Mucosa of stomach (tissue), 1 donor: ENCODE data around the gene NID2.

Source experiments
- H3K27me3 ChIP-seq: one replicate; pipeline ENCODE4 v1.7.0; 2013; ENCODE audit warnings: mild to moderate bottlenecking, low read length; ENCODE audit not compliant: control insufficient read depth, insufficient read depth
- H3K36me3 ChIP-seq: one replicate; pipeline ENCODE4 v1.7.0; 2013; ENCODE audit warnings: low read length; ENCODE audit not compliant: control insufficient read depth, insufficient read depth
- H3K4me1 ChIP-seq: one replicate; pipeline ENCODE4 v1.7.0; 2013; ENCODE audit warnings: mild to moderate bottlenecking, low read length; ENCODE audit not compliant: control insufficient read depth, insufficient read depth
- H3K4me3 ChIP-seq: one replicate; pipeline ENCODE4 v1.7.0; 2013; ENCODE audit warnings: low read length
- H3K9ac ChIP-seq: one replicate; pipeline ENCODE4 v1.7.0; 2013; ENCODE audit warnings: mild to moderate bottlenecking, low read length, moderate library complexity
- H3K9me3 ChIP-seq: one replicate; pipeline ENCODE4 v1.7.0; 2013; ENCODE audit warnings: mild to moderate bottlenecking, low read length, moderate library complexity; ENCODE audit not compliant: control insufficient read depth
- donor health status: Pancreatic carcinoma.

Gene NID2

DNA sequence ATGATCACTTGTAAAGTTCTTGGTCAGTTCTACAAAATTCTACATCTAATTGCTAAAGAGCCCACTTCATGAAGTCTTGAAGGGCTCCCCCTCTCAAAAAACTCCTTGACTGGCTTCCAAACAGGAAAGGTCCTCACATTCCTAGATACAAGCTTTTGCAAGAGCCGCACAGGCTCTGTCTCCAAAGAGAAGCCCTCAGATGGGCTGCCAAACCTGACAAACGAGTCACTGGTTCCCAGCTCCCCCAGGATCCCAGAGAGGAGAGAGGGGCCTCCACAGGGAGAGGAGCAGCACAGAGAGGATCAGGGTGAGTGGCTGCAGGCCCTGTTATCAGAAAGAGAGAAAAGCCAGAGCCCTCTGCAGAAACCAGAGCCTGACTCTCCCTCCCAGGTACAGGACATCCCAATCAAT, 5.8 kb downstream of the NID2 start:
- peaks cover 7% of the 10 kb centered on the region for H3K4me1 ChIP-seq

DNA sequence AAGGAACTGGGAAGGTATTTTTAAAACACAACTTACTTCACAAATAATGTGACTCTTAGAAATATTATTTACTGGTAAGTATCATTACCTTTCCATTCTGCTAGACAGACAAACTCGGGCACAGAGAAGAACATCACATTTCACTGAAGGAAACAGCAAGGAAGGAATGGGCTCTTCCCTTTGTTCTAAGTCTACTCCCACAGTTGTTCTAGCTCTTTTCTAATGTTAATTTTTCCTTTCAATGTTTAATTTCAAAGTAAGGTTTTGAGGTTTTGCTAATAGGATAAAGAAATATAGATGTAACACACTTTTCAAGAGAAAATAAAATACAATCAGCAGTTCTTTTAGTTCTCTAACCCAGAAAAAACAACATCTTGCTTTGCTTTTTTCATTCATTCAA, 7.0 kb downstream of the NID2 start:
- no peak overlapping the region for H3K4me3 ChIP-seq
- no peak overlapping the region for H3K9ac ChIP-seq
- H3K9me3 ChIP-seq: no peaks in the 10 kb centered on the region
- H3K36me3 ChIP-seq: no peaks in the 10 kb centered on the region
- no peaks in the 10 kb centered on the region for H3K4me1 ChIP-seq
- H3K27me3 ChIP-seq: peaks cover under 1% of the 10 kb centered on the region

More for the DNA sequence above, 5.8 kb downstream of the NID2 start:
- H3K9me3 ChIP-seq: no peaks in the 10 kb centered on the region
- no peak overlapping the region for H3K9ac ChIP-seq
- H3K27me3 ChIP-seq: peaks cover 10% of the 10 kb centered on the region
- no peak overlapping the region for H3K4me3 ChIP-seq
- H3K36me3 ChIP-seq: no peaks in the 10 kb centered on the region

DNA sequence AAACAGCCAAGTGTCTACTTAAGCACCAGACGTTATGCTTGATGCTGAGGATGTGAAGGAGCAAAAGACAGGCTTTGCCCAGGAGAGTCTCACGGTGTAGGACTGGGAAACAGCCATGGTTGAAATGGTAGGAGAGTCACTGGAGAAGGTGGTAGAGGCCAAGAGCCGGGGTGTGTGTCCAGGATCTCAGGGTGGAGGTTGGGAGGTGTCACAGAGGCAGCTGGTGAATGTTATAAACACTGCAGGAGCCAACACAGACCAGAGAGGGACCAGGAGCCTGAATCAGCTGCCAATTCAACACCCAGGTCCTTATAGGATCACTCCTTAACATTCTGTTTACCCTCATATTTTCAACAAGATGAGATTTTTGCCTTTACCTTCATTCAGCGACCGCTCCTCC, 7.5 kb downstream of the NID2 start:
- H3K4me1 ChIP-seq: no peaks in the 10 kb centered on the region
- H3K27me3 ChIP-seq: no peaks in the 10 kb centered on the region
- no peak overlapping the region for H3K4me3 ChIP-seq
- H3K9me3 ChIP-seq: no peaks in the 10 kb centered on the region
- H3K9ac ChIP-seq: no peak overlapping the region
- no peaks in the 10 kb centered on the region for H3K36me3 ChIP-seq

DNA sequence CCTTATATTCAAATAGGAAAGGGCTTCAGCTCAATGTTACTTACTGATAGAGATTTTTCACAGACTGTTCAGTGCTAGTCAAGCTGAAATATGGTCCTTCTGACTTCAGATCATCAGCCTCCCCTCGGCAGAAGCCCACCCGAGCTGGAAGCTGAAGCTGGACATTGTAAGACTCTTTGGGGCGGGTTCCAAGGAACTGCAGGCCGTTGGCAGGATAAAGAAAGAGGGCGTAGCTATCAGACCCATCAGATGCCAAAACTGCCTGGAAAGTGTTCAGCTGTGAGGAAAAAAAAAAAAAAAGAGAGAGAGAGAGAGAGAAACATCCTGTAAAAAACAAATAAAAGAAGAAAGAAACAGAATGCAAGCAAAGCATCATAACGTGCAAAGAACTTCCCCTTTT, 8.8 kb downstream of the NID2 start:
- H3K4me1 ChIP-seq: no peaks in the 10 kb centered on the region
- H3K9me3 ChIP-seq: no peaks in the 10 kb centered on the region
- H3K27me3 ChIP-seq: no peaks in the 10 kb centered on the region
- H3K36me3 ChIP-seq: no peaks in the 10 kb centered on the region
- no peak overlapping the region for H3K9ac ChIP-seq
- no peak overlapping the region for H3K4me3 ChIP-seq

DNA sequence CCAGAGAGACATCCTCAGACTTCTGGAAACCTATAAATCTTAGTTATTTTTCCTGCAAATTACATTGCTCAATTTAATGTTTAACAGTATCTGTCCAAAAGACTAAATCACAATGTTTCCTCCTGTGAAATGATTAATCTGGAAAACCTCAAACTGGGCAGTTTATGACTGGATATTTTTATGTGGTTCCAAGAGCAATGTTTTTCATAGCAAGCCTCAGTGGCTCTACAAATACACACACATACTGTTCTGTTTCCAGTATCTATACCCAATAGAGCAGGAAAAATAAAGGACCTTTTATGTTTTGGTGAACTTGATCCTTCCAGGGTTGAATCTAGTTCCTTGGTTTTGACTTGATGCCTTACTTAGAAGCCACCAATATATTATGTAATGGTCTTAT, 9.2 kb downstream of the NID2 start:
- Histone ChIP-seq H3K27me3 (no peaks in the 10 kb centered on the region), H3K9ac (no peak overlapping the region)

DNA sequence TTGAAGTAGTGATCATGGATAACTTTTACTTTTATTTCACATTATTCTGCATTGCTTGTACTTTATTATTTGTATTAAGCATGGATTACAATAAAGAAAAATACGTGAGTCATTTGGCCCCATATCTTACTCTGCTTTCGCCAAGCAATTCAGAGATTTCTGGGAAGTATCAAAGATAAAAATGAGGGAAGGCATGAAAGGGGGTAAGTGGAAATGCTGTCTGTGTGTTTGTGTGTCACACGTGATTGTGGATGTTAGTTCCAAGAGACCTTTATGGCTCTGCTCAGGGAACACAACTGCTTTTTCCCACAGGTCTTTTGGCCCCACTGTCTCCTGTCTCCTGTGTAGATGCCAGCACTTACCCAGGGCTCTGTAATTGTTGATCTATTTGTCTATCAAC, 10.5 kb downstream of the NID2 start:
- no peak overlapping the region for H3K9ac ChIP-seq
- no peaks in the 10 kb centered on the region for H3K36me3 ChIP-seq
- no peaks in the 10 kb centered on the region for H3K9me3 ChIP-seq
- no peaks in the 10 kb centered on the region for H3K27me3 ChIP-seq
- H3K4me3 ChIP-seq: no peak overlapping the region
- no peaks in the 10 kb centered on the region for H3K4me1 ChIP-seq

More for the DNA sequence above, 9.2 kb downstream of the NID2 start:
- Histone ChIP-seq H3K4me1 (no peaks in the 10 kb centered on the region), H3K9me3 (no peaks in the 10 kb centered on the region), H3K36me3 (no peaks in the 10 kb centered on the region), H3K4me3 (no peak overlapping the region)

DNA sequence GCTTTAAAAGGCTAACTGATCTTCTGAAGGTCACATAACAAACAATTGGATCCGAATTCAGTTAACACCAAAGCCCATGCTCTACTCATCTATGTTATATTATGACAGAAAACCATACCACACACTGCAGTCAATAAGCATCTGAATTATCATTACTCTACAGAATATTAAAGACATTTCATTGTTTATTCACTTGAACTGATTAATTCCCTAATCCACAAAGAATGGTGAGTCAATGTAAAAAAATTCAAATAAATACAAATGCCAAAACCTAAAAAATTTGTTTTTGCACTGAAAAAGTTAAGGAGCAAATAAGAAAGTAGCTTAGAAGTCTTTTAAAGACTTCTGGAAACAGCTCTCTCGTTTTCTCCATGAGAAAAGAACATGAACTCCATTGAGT, 13.7 kb downstream of the NID2 start:
- Histone ChIP-seq H3K9me3 (no peaks in the 10 kb centered on the region), H3K36me3 (no peaks in the 10 kb centered on the region), H3K27me3 (no peaks in the 10 kb centered on the region), H3K4me3 (no peak overlapping the region), H3K9ac (no peak overlapping the region), H3K4me1 (no peaks in the 10 kb centered on the region)

DNA sequence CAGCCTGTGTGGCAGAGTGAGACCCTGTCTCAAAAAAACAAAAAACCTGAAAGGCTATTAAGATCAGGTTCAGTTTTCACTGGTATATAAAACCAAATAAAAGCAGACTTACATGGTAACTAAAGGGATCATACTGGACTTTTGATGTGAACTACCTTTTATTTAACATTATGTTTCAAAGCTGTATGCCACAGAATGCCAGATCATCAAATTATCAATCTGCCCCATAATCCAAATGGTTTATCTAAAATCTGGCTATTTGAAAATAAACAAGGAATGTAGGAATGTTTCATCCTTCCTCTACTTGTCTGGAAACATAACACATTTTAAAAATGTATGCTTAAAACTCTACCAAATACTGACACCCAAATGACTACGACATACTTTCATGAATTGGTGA, 14.2 kb downstream of the NID2 start:
- Histone ChIP-seq H3K9ac (no peak overlapping the region), H3K9me3 (no peaks in the 10 kb centered on the region), H3K36me3 (no peaks in the 10 kb centered on the region), H3K4me1 (no peaks in the 10 kb centered on the region), H3K4me3 (no peak overlapping the region), H3K27me3 (no peaks in the 10 kb centered on the region)

DNA sequence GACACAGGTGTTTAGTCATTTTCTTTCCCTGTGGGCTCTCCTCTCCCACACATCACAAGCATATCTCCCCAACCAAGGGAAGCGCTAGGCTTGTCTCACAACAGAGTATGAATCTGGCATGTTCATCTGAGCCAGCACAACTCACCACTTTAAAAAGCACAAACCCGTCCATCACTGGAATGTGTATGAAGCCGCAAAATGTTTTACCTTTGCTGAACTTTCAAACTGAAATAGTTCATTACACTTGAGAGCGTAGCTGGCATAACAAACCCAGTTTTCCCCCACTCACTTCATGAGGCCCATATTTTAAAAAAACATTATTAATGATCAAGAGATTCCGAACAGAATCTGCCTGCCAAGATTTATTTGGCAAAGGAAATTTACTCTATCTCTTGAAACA, 15.8 kb downstream of the NID2 start:
- no peak overlapping the region for H3K9ac ChIP-seq
- no peaks in the 10 kb centered on the region for H3K27me3 ChIP-seq
- no peaks in the 10 kb centered on the region for H3K9me3 ChIP-seq
- no peaks in the 10 kb centered on the region for H3K36me3 ChIP-seq
- no peak overlapping the region for H3K4me3 ChIP-seq
- H3K4me1 ChIP-seq: no peaks in the 10 kb centered on the region

DNA sequence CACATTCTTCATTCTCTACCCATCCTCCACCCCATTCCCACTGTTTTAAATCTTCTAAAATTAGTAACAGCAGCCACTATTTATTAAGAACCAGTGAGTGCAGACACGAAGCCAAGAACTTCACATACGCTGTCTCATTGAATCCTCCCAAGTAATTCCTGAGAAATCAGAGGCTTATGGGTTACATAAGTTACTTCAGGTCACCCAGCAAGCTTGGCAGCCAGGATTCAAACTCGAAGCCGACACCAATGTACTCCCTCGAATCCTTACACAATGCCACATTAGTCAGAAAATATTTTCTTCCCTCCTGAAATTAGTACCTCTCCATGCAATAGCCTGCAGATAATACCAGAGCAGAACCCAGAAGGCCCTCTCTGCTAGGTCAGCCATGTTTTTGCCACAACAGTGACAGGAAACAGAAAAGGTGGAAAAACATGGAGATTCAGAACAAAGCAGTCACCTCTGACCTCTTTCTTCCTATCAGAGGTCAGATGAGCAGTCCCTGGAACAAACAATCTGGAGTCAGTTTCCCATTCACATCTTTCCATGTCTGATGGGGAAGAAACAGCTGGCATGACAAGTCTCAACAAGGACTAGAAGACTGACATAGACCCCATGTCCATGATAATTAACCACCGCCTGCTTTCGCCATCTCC, 16.4 kb downstream of the NID2 start:
- no peaks in the 10 kb centered on the region for H3K27me3 ChIP-seq
- no peak overlapping the region for H3K9ac ChIP-seq
- H3K36me3 ChIP-seq: no peaks in the 10 kb centered on the region
- no peaks in the 10 kb centered on the region for H3K9me3 ChIP-seq
- H3K4me3 ChIP-seq: no peak overlapping the region
- peaks cover 1% of the 10 kb centered on the region for H3K4me1 ChIP-seq

DNA sequence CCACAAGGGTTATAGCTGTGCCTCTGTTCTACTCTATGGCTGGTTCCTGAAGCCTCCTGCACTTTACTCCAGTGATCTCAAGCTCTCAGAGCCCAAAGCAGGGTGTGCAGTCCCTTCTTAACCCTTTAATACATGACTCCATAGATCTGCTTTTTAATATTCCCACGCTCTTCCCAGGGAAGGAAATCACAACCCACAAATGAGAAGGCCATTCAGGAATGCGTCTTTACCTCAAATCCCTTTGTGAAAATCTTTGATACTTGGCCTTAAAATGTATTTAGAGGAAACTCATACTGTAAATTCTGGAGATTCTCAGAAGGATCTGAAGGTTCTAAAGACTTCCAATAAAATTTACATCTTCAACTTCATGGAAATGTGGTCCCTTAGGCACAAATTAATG, 17.0 kb downstream of the NID2 start:
- peaks cover 3% of the 10 kb centered on the region for H3K4me1 ChIP-seq
- H3K4me3 ChIP-seq: no peak overlapping the region
- H3K9ac ChIP-seq: no peak overlapping the region
- no peaks in the 10 kb centered on the region for H3K9me3 ChIP-seq
- H3K36me3 ChIP-seq: no peaks in the 10 kb centered on the region
- no peaks in the 10 kb centered on the region for H3K27me3 ChIP-seq

DNA sequence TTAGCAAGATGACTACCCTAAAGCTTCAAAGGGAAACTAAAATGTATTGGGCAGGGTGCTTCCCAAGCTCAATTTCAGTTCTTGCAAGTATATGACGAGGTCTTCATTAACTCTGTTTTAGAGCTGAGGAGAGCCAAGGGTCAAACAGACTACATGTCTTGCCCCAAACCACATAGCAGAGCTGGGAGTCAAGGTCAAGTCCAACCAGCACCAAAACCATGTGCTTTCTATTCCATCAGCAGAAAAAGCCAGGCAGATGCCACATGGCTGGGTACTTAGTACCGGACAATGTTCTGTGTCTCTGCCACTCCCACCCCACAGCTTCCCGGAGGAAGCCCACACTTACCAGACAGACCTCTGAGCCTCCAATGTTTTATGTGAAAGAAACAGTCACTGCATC, 17.6 kb downstream of the NID2 start:
- Histone ChIP-seq H3K4me3 (no peak overlapping the region), H3K9me3 (no peaks in the 10 kb centered on the region), H3K4me1 (peaks cover 3% of the 10 kb centered on the region)

More for the DNA sequence above, 17.6 kb downstream of the NID2 start:
- Histone ChIP-seq H3K27me3 (no peaks in the 10 kb centered on the region), H3K9ac (no peak overlapping the region), H3K36me3 (no peaks in the 10 kb centered on the region)
